DND-41 (cell line): ENCODE data around the gene DCBLD1.

ENCODE experiments used
- ATAC-seq: fragments of 200-7000 bp; cut with Tn5 transposase; 3 replicates; pipeline ENCODE4 v1.9.1; 2021; ENCODE audit warnings: low read depth; ENCODE audit not compliant: insufficient read depth
- DNase-seq: peaks from one replicate; pipeline ENCODE4 v3.0.0-alpha.2; 2020
- H2AFZ ChIP-seq: 2 replicates; pipeline ENCODE4 v1.6.0; 2012; ENCODE audit warnings: low read depth, low read length
- H3K27ac ChIP-seq: 2 replicates; pipeline ENCODE4 v1.5.1; 2012; ENCODE audit warnings: low read length, inconsistent platforms
- H3K27me3 ChIP-seq: fragments of 200-600 bp; sonication (generic); 2 replicates; pipeline ENCODE4 v1.6.0; 2012; ENCODE audit warnings: low read length, mild to moderate bottlenecking, inconsistent platforms; ENCODE audit not compliant: insufficient read depth, poor library complexity
- H3K36me3 ChIP-seq: 2 replicates; pipeline ENCODE4 v1.5.1; 2012; ENCODE audit warnings: low read length, inconsistent platforms; ENCODE audit not compliant: insufficient read depth
- H3K4me1 ChIP-seq: 2 replicates; pipeline ENCODE4 v1.5.1; 2012; ENCODE audit warnings: mild to moderate bottlenecking, low read length; ENCODE audit not compliant: insufficient read depth
- H3K4me2 ChIP-seq: 2 replicates; pipeline ENCODE4 v1.6.0; 2012; ENCODE audit warnings: mild to moderate bottlenecking, moderate library complexity, low read length, inconsistent platforms; ENCODE audit not compliant: insufficient read depth
- H3K4me3 ChIP-seq, 2 experiments: fragments of 200-600 bp in 1 of 2; shearing (Covaris generic) in 1 of 2; 2 replicates each; pipeline ENCODE4 v1.5.1; 2012 to 2016; ENCODE audit warnings: inconsistent platforms in 2 of 2, low read length in 2 of 2, mild to moderate bottlenecking in 2 of 2, low read depth in 1 of 2, moderate library complexity in 1 of 2
- H3K79me2 ChIP-seq: 2 replicates; pipeline ENCODE4 v1.6.0; 2012; ENCODE audit warnings: low read length, inconsistent platforms; ENCODE audit not compliant: insufficient read depth
- H3K9ac ChIP-seq: 2 replicates; pipeline ENCODE4 v1.6.0; 2012; ENCODE audit warnings: low read depth, mild to moderate bottlenecking, inconsistent platforms, low read length, moderate library complexity
- H3K9me3 ChIP-seq: 2 replicates; pipeline ENCODE4 v1.5.1; 2012; ENCODE audit warnings: low read length, moderate library complexity, mild to moderate bottlenecking, inconsistent platforms; ENCODE audit not compliant: insufficient read depth, severe bottlenecking
- H4K20me1 ChIP-seq: 2 replicates; pipeline ENCODE4 v1.6.0; 2012; ENCODE audit warnings: low read length; ENCODE audit not compliant: insufficient read depth
- EZH2 ChIP-seq: IDR thresholded peaks from 3 replicates; pipeline ENCODE4 v1.6.1; 2012; ENCODE audit warnings: borderline replicate concordance, low read depth, mild to moderate bottlenecking, moderate library complexity, low read length, inconsistent platforms; ENCODE audit not compliant: severe bottlenecking
- TF ChIP-seq, protein P1 (sequence below): IDR thresholded peaks from 2 replicates; pipeline ENCODE4 v1.5.1; 2012; ENCODE audit warnings: borderline replicate concordance, low read length, moderate library complexity, mild to moderate bottlenecking; ENCODE audit not compliant: poor library complexity, severe bottlenecking; ENCODE audit errors: extremely low read depth

Gene DCBLD1

DNA sequence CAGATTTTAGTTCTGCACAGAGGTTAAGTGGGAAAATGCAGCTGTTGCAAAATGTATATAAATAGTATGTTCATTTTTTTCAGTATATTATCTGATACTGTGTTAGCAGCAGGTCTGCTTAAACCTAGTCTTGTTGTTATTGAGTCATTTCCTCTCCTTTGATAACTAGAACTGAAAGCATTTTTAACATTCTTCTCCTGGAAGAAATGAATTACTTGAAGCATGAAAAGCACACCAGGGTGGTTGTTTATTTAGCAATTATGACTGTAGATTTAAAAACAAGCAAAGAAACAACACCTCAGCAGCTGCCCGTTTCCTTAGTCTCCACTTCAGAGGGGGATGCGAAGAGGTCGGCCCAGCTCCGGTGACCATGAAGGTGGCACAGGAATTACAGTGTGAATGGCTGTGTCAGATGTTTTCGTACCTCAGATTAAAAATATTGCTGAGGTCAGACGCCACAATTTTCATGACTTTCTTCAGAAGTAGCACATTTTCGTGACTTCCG is 66.4 kb downstream of the DCBLD1 start:
- Histone ChIP-seq H3K4me1 (peaks cover 18% of the 10 kb centered on the region), H3K36me3 (no peaks in the 10 kb centered on the region), H2AFZ (no peak overlapping the region), H3K79me2 (no peaks in the 10 kb centered on the region), H3K4me2 (no peak overlapping the region), H4K20me1 (no peaks in the 10 kb centered on the region), H3K27ac (no peak overlapping the region), H3K27me3 (peaks cover 10% of the 10 kb centered on the region), H3K4me3 (no peak overlapping the region), H3K9ac (no peak overlapping the region), H3K9me3 (no peaks in the 10 kb centered on the region)
- TF ChIP-seq EZH2: no peak
- TF ChIP-seq, protein P1, sequence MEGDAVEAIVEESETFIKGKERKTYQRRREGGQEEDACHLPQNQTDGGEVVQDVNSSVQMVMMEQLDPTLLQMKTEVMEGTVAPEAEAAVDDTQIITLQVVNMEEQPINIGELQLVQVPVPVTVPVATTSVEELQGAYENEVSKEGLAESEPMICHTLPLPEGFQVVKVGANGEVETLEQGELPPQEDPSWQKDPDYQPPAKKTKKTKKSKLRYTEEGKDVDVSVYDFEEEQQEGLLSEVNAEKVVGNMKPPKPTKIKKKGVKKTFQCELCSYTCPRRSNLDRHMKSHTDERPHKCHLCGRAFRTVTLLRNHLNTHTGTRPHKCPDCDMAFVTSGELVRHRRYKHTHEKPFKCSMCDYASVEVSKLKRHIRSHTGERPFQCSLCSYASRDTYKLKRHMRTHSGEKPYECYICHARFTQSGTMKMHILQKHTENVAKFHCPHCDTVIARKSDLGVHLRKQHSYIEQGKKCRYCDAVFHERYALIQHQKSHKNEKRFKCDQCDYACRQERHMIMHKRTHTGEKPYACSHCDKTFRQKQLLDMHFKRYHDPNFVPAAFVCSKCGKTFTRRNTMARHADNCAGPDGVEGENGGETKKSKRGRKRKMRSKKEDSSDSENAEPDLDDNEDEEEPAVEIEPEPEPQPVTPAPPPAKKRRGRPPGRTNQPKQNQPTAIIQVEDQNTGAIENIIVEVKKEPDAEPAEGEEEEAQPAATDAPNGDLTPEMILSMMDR: no peak
- DNase-seq: no peak
- peak; percentile 63 for ATAC-seq

DNA sequence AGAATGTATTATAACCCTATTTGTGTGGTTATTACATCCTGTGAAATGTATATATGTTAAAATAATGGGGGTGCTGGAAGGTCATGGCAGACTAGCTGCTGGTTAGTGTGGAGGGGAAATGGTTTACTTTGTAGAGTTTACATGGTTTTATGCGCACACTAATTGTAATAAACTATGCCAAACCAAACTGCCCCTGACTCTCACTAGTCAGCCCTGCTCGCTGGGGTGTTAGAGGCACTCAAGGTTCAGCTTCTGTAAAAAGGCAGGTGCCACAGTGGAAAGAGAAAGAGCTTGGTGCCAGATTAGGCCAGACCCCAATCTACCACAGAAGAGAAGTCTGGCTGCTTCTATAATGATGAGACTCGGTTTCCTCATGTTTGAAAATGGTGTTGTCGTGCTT is 67.1 kb downstream of the DCBLD1 start:
- Histone ChIP-seq H3K27me3 (peaks cover 10% of the 10 kb centered on the region), H3K27ac (no peak overlapping the region), H3K4me2 (no peak overlapping the region), H3K9ac (no peak overlapping the region), H3K9me3 (no peaks in the 10 kb centered on the region), H2AFZ (no peak overlapping the region), H4K20me1 (no peaks in the 10 kb centered on the region), H3K36me3 (no peaks in the 10 kb centered on the region), H3K79me2 (no peaks in the 10 kb centered on the region), H3K4me1 (peaks cover 18% of the 10 kb centered on the region), H3K4me3 (no peak overlapping the region)
- TF ChIP-seq, protein P1: no peak
- no peak for TF ChIP-seq EZH2
- ATAC-seq: peak; percentile 43; the same call in 2 of the 3 replicates
- DNase-seq: peak; percentile 15

DNA sequence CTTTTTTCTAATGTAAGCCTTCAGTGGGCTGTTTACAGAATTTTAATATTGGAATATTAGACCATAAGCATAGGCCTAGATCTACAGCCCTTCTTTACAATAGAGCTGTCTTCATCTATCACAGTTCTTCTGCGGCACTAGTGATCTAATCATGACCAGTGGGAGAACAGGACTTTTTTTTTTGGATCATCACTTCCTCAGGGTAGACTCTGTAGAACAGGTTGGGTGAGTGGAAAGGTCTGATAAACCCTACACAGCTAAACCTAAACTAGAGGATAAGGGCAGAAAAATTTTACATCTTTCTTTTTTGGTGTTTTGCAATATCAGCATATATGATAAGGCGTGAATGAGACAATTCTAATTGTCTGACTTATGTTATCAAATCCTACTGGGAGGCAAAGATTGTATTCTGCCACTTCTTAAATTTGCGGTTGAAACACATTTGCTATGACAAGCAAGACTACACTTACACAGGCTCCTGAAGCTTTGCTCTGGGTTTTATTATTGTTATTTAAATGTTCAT is 67.7 kb downstream of the DCBLD1 start:
- Histone ChIP-seq H3K36me3 (no peaks in the 10 kb centered on the region), H3K9me3 (no peaks in the 10 kb centered on the region), H2AFZ (no peak overlapping the region), H4K20me1 (no peaks in the 10 kb centered on the region), H3K4me1 (peaks cover 18% of the 10 kb centered on the region), H3K4me2 (no peak overlapping the region), H3K9ac (no peak overlapping the region), H3K4me3 (no peak overlapping the region), H3K79me2 (no peaks in the 10 kb centered on the region), H3K27me3 (peaks cover 5% of the 10 kb centered on the region), H3K27ac (no peak overlapping the region)
- ATAC-seq: no peak
- no peak for TF ChIP-seq EZH2
- DNase-seq: no peak

DNA sequence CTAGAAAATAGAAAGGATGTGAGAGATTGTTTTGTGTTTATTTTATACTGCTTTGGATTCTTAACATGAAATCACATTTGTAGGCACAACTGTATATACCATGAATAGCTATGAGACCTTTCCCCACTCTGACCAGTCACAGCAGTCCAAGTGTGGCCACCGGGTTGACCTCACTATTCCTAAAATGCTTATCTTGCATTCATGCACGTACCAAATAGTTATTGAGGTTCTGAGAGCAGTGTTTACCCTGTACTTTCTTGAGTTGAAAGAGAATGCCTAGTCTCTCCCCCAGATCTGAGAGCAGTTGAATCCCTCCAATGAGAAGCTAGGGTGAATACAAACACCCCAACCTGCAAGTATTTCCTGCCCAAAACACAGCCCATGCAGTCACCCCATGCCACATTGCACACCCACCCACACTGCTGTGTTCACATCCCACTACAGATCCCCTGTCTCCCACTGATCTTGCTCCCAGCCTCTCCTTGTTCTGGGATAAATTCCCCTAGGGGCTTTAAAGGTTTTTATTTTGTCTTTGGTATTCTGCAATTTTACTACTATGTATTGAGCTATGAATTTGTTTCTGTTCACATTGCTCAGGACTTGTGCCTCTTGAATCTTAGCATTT is 68.3 kb downstream of the DCBLD1 start:
- Histone ChIP-seq H3K4me2 (no peak overlapping the region), H3K4me1 (peaks cover 18% of the 10 kb centered on the region), H3K27me3 (peaks cover 3% of the 10 kb centered on the region), H3K27ac (no peak overlapping the region), H3K9ac (no peak overlapping the region), H3K9me3 (no peaks in the 10 kb centered on the region), H4K20me1 (no peaks in the 10 kb centered on the region), H3K79me2 (no peaks in the 10 kb centered on the region), H3K4me3 (no peak overlapping the region), H3K36me3 (no peaks in the 10 kb centered on the region), H2AFZ (no peak overlapping the region)
- DNase-seq (no peak), ATAC-seq (no peak)
- TF ChIP-seq EZH2: no peak
- TF ChIP-seq, protein P1: no peak
